IMR-90 (cell line): Measurements from ENCODE around the gene DAB1. TPM values are rescaled to one million over a fixed set of nuclear protein-coding genes. Genes with fewer than 3 reads are reported as not detected.

ENCODE experiments used
- ATAC-seq: fragments of 200-7000 bp; cut with Tn5 transposase; 2 replicates; pipeline ENCODE4 v1.9.1; 2020; ENCODE audit warnings: low read depth, mild to moderate bottlenecking, moderate library complexity
- BruUV-seq: library from RNA; stranded (reverse); fragments of 400-500 nt; replicated peaks from 2 replicates; lab custom pipeline; 2021; lab: Mats Ljungman, UMichigan
- CTCF ChIA-PET: fragments of 300-600 bp; formaldehyde crosslinking; extraction: SDS; loops from one replicate; lab custom pipeline; 2021; ENCODE audit warnings: antibody characterized with exemption; lab: Yijun Ruan, JAX
- POLR2A ChIA-PET: fragments of 300-600 bp; sonication (Branson Sonifier 250); formaldehyde crosslinking; loops from one replicate; lab custom pipeline; 2022; ENCODE audit warnings: antibody characterized with exemption; ENCODE audit not compliant: unreplicated experiment; lab: Charles Lee
- DNase-seq: peaks from one replicate; pipeline ENCODE4 v3.0.0; 2013
- H2AFZ ChIP-seq: replicated peaks from 2 replicates; pipeline ENCODE3; 2013; ENCODE audit warnings: low read length, mild to moderate bottlenecking; ENCODE audit not compliant: poor library complexity
- H2AK5ac ChIP-seq: 2 replicates; pipeline ENCODE4 v1.6.1; 2013; ENCODE audit warnings: low read depth, low read length, inconsistent platforms
- H2AK9ac ChIP-seq: replicated peaks from 2 replicates; pipeline ENCODE3; 2013; ENCODE audit warnings: mild to moderate bottlenecking, low read depth, low read length, moderate library complexity; ENCODE audit not compliant: poor library complexity
- H2BK120ac ChIP-seq: 2 replicates; pipeline ENCODE4 v1.6.1; 2013; ENCODE audit warnings: low read depth, low read length, inconsistent platforms
- H2BK15ac ChIP-seq: 3 replicates; pipeline ENCODE4 v1.6.1; 2013; ENCODE audit warnings: low read depth, low read length, inconsistent platforms
- H2BK20ac ChIP-seq: 2 replicates; pipeline ENCODE4 v1.6.1; 2013; ENCODE audit warnings: low read depth, mild to moderate bottlenecking, inconsistent platforms, low read length, moderate library complexity
- H2BK5ac ChIP-seq: 2 replicates; pipeline ENCODE4 v1.6.1; 2013; ENCODE audit warnings: mild to moderate bottlenecking, low read depth, low read length, inconsistent platforms; ENCODE audit not compliant: poor library complexity, severe bottlenecking
- H3K14ac ChIP-seq: replicated peaks from 2 replicates; pipeline ENCODE4 v1.6.1; 2013; ENCODE audit warnings: low read depth, low read length, inconsistent platforms
- H3K18ac ChIP-seq: 2 replicates; pipeline ENCODE4 v1.6.1; 2013; ENCODE audit warnings: low read depth, low read length, control low read depth
- H3K23ac ChIP-seq: 2 replicates; pipeline ENCODE4 v1.6.1; 2013; ENCODE audit warnings: low read depth, low read length, inconsistent platforms
- H3K27ac ChIP-seq: 2 replicates; pipeline ENCODE4 v1.5.1; 2013; ENCODE audit warnings: mild to moderate bottlenecking, control low read depth, low read length; ENCODE audit not compliant: insufficient read depth
- H3K27me3 ChIP-seq: 2 replicates; pipeline ENCODE4 v1.6.1; 2013; ENCODE audit warnings: low read length; ENCODE audit not compliant: control insufficient read depth, insufficient read depth
- H3K36me3 ChIP-seq: 2 replicates; pipeline ENCODE4 v1.6.1; 2013; ENCODE audit warnings: low read length, mixed read lengths; ENCODE audit not compliant: control insufficient read depth, insufficient read depth
- H3K4ac ChIP-seq: 2 replicates; pipeline ENCODE4 v1.6.1; 2013; ENCODE audit warnings: low read depth, low read length, inconsistent platforms
- H3K4me1 ChIP-seq: 2 replicates; pipeline ENCODE4 v1.6.1; 2013; ENCODE audit warnings: low read length, mixed read lengths; ENCODE audit not compliant: control insufficient read depth, insufficient read depth
- H3K4me2 ChIP-seq: 2 replicates; pipeline ENCODE4 v1.6.1; 2013; ENCODE audit warnings: low read depth, mild to moderate bottlenecking, control low read depth, low read length, moderate library complexity
- H3K4me3 ChIP-seq: 2 replicates; pipeline ENCODE4 v1.5.1; 2013; ENCODE audit warnings: low read depth, mild to moderate bottlenecking, control low read depth, low read length, moderate library complexity; ENCODE audit not compliant: insufficient read depth
- H3K56ac ChIP-seq: 2 replicates; pipeline ENCODE4 v1.6.1; 2013; ENCODE audit warnings: low read length, inconsistent platforms; ENCODE audit not compliant: insufficient read depth; ENCODE audit errors: extremely low read depth
- H3K79me1 ChIP-seq, 2 experiments: 2 replicates each; pipeline ENCODE4 v1.6.1; 2013; ENCODE audit warnings: low read length in 2 of 2, inconsistent platforms in 1 of 2, low read depth in 1 of 2
- H3K9ac ChIP-seq: 2 replicates; pipeline ENCODE4 v1.6.1; 2013; ENCODE audit warnings: low read depth, low read length, control low read depth
- H3K9me1 ChIP-seq: 2 replicates; pipeline ENCODE4 v1.6.1; 2013; ENCODE audit warnings: low read length, inconsistent platforms; ENCODE audit not compliant: insufficient read depth
- H3K9me3 ChIP-seq: 2 replicates; pipeline ENCODE4 v1.6.1; 2013; ENCODE audit warnings: low read length; ENCODE audit not compliant: control insufficient read depth, insufficient read depth
- H4K20me1 ChIP-seq: 2 replicates; pipeline ENCODE4 v1.6.1; 2013; ENCODE audit warnings: low read length, inconsistent platforms; ENCODE audit not compliant: insufficient read depth
- H4K5ac ChIP-seq: 2 replicates; pipeline ENCODE4 v1.6.1; 2013; ENCODE audit warnings: mild to moderate bottlenecking, low read depth, low read length, control low read depth
- H4K8ac ChIP-seq, 2 experiments: 2 replicates each; pipeline ENCODE4 v1.6.1; 2013; ENCODE audit warnings: low read depth in 2 of 2, low read length in 2 of 2, control low read depth in 1 of 2, inconsistent platforms in 1 of 2
- H4K91ac ChIP-seq: 2 replicates; pipeline ENCODE4 v1.6.1; 2013; ENCODE audit warnings: low read depth, low read length, inconsistent platforms; ENCODE audit not compliant: insufficient read depth
- CTCF ChIP-seq: conservative IDR thresholded peaks from 2 replicates; pipeline ENCODE4 v1.5.1; 2012; ENCODE audit warnings: mild to moderate bottlenecking, low read depth, low read length, improper control_type of control experiment
- MAFK ChIP-seq: IDR thresholded peaks from 2 replicates; pipeline ENCODE4 v1.6.1; 2012; ENCODE audit warnings: low read depth, low read length, improper control_type of control experiment
- RAD21 ChIP-seq: IDR thresholded peaks from 2 replicates; pipeline ENCODE4 v1.6.1; 2012; ENCODE audit warnings: low read length, improper control_type of control experiment
- RFX5 ChIP-seq: IDR thresholded peaks from 2 replicates; pipeline ENCODE4 v1.8.0; 2012; ENCODE audit warnings: low read depth, mild to moderate bottlenecking, low read length, moderate library complexity
- SMC3 ChIP-seq: fragments of 150-350 bp; IDR thresholded peaks from 2 replicates; pipeline ENCODE4 v1.6.1; 2016; ENCODE audit warnings: low read depth, mild to moderate bottlenecking, antibody characterized with exemption, low read length, moderate library complexity
- WGBS, 2 experiments: methylation state at CpG; one replicate each; pipeline versions ENCODE4 v1.1.5 to v1.1.7; 2013; ENCODE audit warnings: missing lambda C conversion rate in 2 of 2; ENCODE audit not compliant: insufficient read length in 1 of 2; ENCODE audit errors: extremely low coverage in 2 of 2; 5-methylcytosine and 5-hydroxymethylcytosine counted together
- dilution Hi-C: fragments of 300-500 bp; cut with HindIII; formaldehyde crosslinking; loops from one replicate; pipeline ENCODE4 v1.14.3; 2018; ENCODE audit warnings: low sequenced_read_pairs; ENCODE audit not compliant: unreplicated experiment
- in situ Hi-C: fragments of 300-500 bp; cut with MboI; formaldehyde crosslinking; loops from 3 replicates; pipeline ENCODE4 v1.14.3; 2019; ENCODE audit warnings: low sequenced_read_pairs, inconsistent platforms, mixed read lengths
- intact Hi-C: fragments of 100-400 bp; cut with micrococcal nuclease; formaldehyde crosslinking; loops from 2 replicates; pipeline ENCODE4 v1.10.0; 2022
- polyA plus RNA-seq, 3 experiments: library from polyadenylated mRNA; depleted of rRNA; stranded (reverse); fragments of >200 nt; gene quantifications; 2 replicates each; pipeline ENCODE4 v1.2.3, GENCODE V29; 2012; ENCODE audit warnings: low replicate concordance in 1 of 3
- total RNA-seq: library from RNA; depleted of rRNA; stranded (reverse); fragments of >200 nt; gene quantifications from 2 replicates; pipeline ENCODE4 v1.2.3, GENCODE V29; 2012

DAB1 gene
- total and polyA plus RNA-seq, 2 of the 4 experiments (the other 2 are of a cell fraction) = 0.18 to 0.41 TPM

GRCh38 chr1:57321776-57322175, 102.1 kb downstream of the DAB1 start:
- H3K56ac ChIP-seq = no peak overlapping the region
- no peaks in the 10 kb centered on the region for H4K20me1 ChIP-seq
- H2BK20ac ChIP-seq = no peak overlapping the region
- no peak overlapping the region for H4K91ac ChIP-seq
- no peaks in the 10 kb centered on the region for H3K79me1 ChIP-seq
- in situ Hi-C loops (no loop called here), dilution Hi-C loops (no loop called here), intact Hi-C loops (no loop called here)
- no peak overlapping the region for H4K8ac ChIP-seq
- no peak overlapping the region for H3K23ac ChIP-seq
- H3K18ac ChIP-seq = no peak overlapping the region
- no peaks in the 10 kb centered on the region; the same call in 1 of the 2 replicates for H3K27me3 ChIP-seq
- no peak overlapping the region for H3K4ac ChIP-seq
- H2AFZ ChIP-seq = no peak overlapping the region
- no peak overlapping the region for H2AK5ac ChIP-seq
- no peak for TF ChIP-seq SMC3
- TF ChIP-seq RFX5 = no peak
- no peak for TF ChIP-seq RAD21
- no peak for TF ChIP-seq CTCF
- TF ChIP-seq MAFK = no peak
- CTCF ChIA-PET = interaction anchor here (1.4 to 1.5 kb wide), 2 partner anchors 13 to 15 kb away, joined by 3 to 4 read pairs; no protein-coding TSS in a partner anchor
- 100% methylated on average over 1 of the region's 4 CpGs; no CpG with 5 or more reads in 1 of the 2 experiments for WGBS, 2 experiments
- BruUV-seq = no TSS peak
- no peak overlapping the region for H3K4me3 ChIP-seq
- no peak overlapping the region for H3K4me2 ChIP-seq
- H3K9me3 ChIP-seq = no peaks in the 10 kb centered on the region
- H3K36me3 ChIP-seq = no peaks in the 10 kb centered on the region
- H2BK120ac ChIP-seq = no peak overlapping the region
- POLR2A ChIA-PET = no interaction called here
- no peak overlapping the region for H3K14ac ChIP-seq
- ATAC-seq (no peak), DNase-seq (no peak)
- peaks cover 3% of the 10 kb centered on the region; the same call in 1 of the 2 replicates for H3K4me1 ChIP-seq
- no peak overlapping the region for H3K27ac ChIP-seq
- H2AK9ac ChIP-seq = no peak overlapping the region
- no peak overlapping the region for H4K5ac ChIP-seq
- H2BK5ac ChIP-seq = no peak overlapping the region
- H3K9ac ChIP-seq = no peak overlapping the region
- no peak overlapping the region for H2BK15ac ChIP-seq
- H3K9me1 ChIP-seq = no peaks in the 10 kb centered on the region
